HG03039 (cell line): ENCODE measurements around the gene LUM.

Source experiments
- ATAC-seq: cut with Tn5 transposase; IDR thresholded peaks from one replicate; pipeline ENCODE4 v1.9.1; 2021; ENCODE audit warnings: mild to moderate bottlenecking, moderate library complexity; ENCODE audit not compliant: unreplicated experiment

The LUM gene, protein sequence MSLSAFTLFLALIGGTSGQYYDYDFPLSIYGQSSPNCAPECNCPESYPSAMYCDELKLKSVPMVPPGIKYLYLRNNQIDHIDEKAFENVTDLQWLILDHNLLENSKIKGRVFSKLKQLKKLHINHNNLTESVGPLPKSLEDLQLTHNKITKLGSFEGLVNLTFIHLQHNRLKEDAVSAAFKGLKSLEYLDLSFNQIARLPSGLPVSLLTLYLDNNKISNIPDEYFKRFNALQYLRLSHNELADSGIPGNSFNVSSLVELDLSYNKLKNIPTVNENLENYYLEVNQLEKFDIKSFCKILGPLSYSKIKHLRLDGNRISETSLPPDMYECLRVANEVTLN

GRCh38 chr12:91111366-91112325 lies at the start of gene LUM:
Gene LUM (minus strand): TSS chr12:91111494. CDS start chr12:91108979, 2,515 bp downstream.
- ATAC-seq = no peak

DNA sequence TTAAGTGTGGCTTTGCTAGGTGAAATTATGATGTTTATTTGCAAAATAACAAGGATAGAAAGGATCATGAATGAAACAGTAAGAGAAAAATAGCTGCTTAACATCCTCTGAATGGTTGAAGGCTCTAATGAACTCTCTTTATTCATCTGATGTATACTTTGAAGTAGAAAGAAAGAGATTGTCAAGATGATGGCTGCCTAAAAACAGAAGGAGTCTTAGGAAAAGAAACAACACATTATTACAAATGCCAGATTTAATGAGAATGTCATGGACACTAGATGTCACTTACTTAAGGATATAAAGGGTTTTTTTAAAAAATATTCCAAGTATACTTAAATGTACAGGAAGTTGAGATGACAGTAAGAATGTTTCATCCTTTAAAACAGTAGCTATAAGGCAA lies 49.7 kb upstream of the LUM start:
- ATAC-seq = no peak

DNA sequence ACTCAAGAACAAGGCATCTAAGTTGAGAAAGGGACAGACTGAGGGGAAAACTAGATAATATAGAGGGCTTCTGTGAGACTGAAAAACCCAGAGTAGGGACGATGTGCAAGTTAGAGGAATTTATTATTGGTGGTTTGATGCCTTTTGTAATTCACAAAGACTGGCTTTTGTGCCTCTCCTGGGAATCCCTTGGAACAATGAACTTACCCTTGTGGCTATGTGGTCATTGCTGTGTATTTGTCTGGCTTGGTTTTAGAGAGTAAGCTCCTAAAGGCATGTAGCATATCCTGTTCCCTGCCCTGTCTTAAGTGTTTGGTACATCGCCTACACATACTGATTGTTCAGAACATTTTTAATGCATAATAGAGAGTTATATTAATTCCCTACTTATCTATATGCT lies 44.7 kb upstream of the LUM start:
- ATAC-seq = no peak

- no peak for ATAC-seq
Measured at GRCh38 chr12:91154131-91154530, 42.8 kb upstream of the LUM start.

GRCh38 chr12:91144053-91144452 lies 32.8 kb upstream of the LUM start:
- no peak for ATAC-seq

DNA sequence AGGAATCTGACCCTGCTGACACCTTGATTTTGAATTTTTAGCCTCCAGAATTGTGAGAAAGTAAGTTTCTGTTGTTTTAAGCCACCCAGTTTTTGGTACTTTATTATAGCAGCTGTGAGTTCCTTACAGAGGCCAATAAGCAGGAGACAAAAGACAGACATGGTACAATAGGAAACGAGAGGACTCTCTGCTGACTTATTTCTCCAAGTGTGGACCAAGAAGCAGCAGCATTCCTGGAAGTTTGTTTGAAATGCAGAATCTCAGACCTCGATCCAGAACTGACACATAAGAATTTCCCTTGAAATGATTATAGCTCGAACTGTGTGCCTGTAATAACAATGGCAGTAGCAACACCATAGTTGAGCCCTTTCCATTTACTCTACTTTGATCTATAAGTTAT lies 31.9 kb upstream of the LUM start:
- no peak for ATAC-seq

- ATAC-seq = no peak
Measured at GRCh38 chr12:91142221-91142631, 30.9 kb upstream of the LUM start.

DNA sequence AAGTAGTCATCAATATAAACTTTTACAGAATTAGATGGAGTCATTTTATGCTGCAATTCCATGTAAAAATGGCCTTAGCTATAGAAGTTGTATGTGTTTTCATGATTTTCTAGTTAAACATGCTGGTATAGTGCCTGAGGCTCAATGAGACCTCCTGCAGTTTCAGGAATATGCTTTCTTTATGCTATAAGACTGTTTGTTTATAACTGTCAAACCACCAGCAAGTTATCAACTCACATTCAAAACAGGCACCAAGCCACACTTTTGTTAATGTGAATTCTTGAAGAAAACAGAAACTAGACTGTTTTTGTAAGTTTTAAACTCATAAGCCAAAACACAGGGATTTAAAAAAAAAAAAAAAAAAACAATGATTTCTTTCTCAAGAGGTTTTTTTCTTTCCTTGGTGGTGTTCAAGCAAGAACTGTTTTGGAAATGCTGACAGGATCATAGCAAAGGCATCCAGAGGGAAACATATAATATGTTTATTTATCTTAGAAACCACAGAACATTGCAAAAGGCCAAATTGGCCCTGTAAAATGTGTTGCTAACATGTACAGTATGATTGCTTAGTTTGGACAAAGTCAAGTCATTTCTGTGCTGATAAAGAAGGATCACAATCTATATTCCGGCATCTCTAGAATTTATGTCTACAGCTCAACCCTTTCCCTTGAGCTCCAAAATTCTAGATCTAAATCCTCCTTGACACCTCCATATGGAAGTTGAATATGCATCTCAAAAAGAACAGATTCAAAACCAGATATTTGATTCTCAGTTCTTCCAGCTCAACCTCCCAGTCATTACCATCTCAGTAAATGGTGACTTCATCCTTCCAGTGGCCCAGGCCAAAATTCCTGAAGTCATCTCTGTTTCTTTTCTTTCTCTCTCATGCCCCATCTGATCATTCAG lies 29.0 kb upstream of the LUM start:
- ATAC-seq = no peak

- no peak for ATAC-seq
Measured at GRCh38 chr12:91139286-91139685, 28.0 kb upstream of the LUM start.

GRCh38 chr12:91138337-91138920 lies 27.1 kb upstream of the LUM start:
- ATAC-seq = no peak

DNA sequence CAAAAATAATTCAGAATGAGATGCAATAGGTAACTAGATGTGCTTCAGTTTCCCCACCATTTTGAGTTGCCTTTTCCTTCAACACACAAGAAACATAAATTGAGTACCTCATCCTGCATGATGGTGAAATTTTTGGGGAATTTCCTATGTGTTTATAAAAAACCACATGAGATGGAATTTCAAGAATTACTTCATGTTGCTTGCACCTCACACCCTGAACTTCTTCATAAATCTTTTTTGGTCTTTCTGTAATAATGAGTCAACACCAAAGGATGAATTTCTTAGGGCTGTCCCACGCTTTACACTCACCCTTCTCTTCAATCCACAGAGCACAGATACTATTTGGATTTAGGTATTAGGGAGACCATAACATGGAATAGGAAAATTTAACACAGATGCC lies 22.6 kb upstream of the LUM start:
- ATAC-seq = no peak

- ATAC-seq = no peak
Measured at GRCh38 chr12:91129662-91130362, 18.5 kb upstream of the LUM start.

DNA sequence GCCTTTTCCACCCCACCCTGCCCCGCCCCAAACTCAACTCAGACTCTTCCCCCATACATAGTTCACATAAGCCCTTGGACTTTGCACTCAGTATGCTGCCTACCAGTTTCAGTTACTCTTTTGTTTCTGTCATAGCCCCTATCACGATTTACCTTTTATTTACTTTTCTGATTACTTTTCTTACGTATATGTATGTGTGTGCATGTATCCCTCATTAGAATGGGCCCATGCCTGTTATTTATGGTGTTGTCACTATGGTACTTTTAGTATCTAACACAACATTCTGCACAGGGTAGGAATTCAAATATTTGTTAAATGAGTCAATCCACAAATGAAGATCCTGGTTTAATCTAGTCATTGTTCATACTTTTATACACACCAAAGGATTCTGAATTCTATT lies 16.5 kb upstream of the LUM start:
- ATAC-seq = no peak

DNA sequence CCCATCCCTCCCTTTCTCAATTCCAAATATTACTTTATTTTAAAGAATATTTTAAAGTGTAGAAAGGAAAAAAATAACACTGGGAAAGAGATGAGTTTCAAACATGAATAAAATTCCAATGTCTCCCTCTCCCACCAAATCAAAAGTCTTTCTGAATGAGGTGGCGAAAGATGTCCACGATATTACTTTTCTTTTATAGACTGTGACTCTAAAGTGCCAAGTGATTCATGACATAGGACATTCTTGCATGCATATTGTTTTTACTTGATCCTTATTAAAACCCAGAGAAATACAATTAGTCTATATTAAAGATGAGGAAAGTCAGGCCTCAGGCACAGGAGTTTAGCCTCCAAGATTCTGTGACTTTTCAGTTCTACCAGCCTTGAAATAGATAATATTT lies 16.0 kb upstream of the LUM start:
- no peak for ATAC-seq

DNA sequence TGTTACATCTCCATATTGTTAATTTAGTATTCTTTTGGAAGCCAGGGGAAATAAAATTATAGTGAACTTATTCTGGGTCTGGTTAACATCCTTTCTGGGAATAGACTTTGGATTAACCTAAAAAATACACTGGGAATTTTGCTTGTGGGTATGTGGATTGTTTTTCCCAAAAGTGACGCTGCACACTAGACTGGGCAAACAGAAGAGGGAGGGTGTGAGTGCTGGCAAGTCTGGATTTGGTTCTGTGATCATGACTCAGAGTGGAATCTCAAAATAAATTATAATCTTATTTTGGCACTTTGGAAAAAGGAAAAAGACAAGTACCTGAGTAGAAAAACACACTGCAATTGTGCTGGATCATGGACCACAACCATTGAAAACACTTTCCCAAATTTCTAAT lies 15.2 kb upstream of the LUM start:
- no peak for ATAC-seq

- no peak for ATAC-seq
Measured at GRCh38 chr12:91123236-91123916, 12.1 kb upstream of the LUM start.

- no peak for ATAC-seq
Measured at GRCh38 chr12:91120781-91121180, 9.5 kb upstream of the LUM start.

GRCh38 chr12:91119089-91119488 lies 7.8 kb upstream of the LUM start:
- ATAC-seq = no peak

DNA sequence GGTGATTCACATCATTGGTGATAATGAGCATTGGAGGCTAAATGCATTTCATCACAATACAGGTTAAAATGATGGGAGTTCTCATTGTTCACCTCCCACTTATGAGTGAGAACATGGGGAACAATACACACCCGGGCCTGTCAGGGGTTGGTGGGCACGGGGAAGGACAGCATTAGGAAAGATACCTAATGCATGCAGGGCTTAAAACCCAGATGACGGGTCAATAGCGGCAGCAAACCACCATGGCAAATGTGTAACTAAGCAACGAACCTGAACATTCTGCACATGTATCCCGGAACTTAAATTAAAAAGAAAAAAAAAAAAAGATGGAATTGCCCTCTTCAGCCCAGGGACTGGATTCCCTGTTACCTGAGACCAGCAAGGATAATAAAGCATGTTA lies 2.3 kb upstream of the LUM start:
- no peak for ATAC-seq
